Ishikawa (cell line): ENCODE data around the gene SPPL2C.

Source experiments
- CEBPB ChIP-seq: IDR thresholded peaks from 2 replicates; pipeline ENCODE4 v1.6.1; 2012
- CREB1 ChIP-seq: IDR thresholded peaks from 2 replicates; pipeline ENCODE4 v1.6.1; 2012; ENCODE audit warnings: low read depth
- EGR1 ChIP-seq: IDR thresholded peaks from 2 replicates; pipeline ENCODE4 v1.6.1; 2012
- EP300 ChIP-seq: IDR thresholded peaks from 2 replicates; pipeline ENCODE4 v1.6.1; 2012; ENCODE audit warnings: borderline replicate concordance
- FOXM1 ChIP-seq: IDR thresholded peaks from 2 replicates; pipeline ENCODE4 v1.6.1; 2012; ENCODE audit warnings: low read depth, borderline replicate concordance
- NFIC ChIP-seq: IDR thresholded peaks from 2 replicates; pipeline ENCODE4 v1.6.1; 2012
- RAD21 ChIP-seq: IDR thresholded peaks from 2 replicates; pipeline ENCODE4 v1.6.1; 2012; ENCODE audit warnings: low read depth
- TAF1 ChIP-seq: IDR thresholded peaks from 2 replicates; pipeline ENCODE4 v1.6.1; 2012; ENCODE audit warnings: low read depth, mild to moderate bottlenecking
- TCF12 ChIP-seq: IDR thresholded peaks from 2 replicates; pipeline ENCODE4 v1.6.1; 2012; ENCODE audit warnings: low read depth
- TEAD4 ChIP-seq: IDR thresholded peaks from 2 replicates; pipeline ENCODE4 v1.6.1; 2012
- USF1 ChIP-seq: IDR thresholded peaks from 2 replicates; pipeline ENCODE4 v1.6.1; 2012
- YY1 ChIP-seq: IDR thresholded peaks from 2 replicates; pipeline ENCODE4 v1.6.1; 2012; ENCODE audit warnings: low read depth
- ZBTB7A ChIP-seq: IDR thresholded peaks from 2 replicates; pipeline ENCODE4 v1.6.1; 2012; ENCODE audit warnings: low read depth
- TF ChIP-seq, protein P1 (sequence below): IDR thresholded peaks from 2 replicates; pipeline ENCODE4 v1.6.1; 2012; ENCODE audit warnings: low read depth, mild to moderate bottlenecking
- TF ChIP-seq, protein P2 (sequence below): IDR thresholded peaks from 2 replicates; pipeline ENCODE4 v1.6.1; 2012

Gene SPPL2C

GRCh38 chr17:45848405-45848804, 3.7 kb downstream of the SPPL2C start:
- TF ChIP-seq TCF12 = no peak
- TF ChIP-seq NFIC = no peak
- TF ChIP-seq TAF1 = no peak

DNA sequence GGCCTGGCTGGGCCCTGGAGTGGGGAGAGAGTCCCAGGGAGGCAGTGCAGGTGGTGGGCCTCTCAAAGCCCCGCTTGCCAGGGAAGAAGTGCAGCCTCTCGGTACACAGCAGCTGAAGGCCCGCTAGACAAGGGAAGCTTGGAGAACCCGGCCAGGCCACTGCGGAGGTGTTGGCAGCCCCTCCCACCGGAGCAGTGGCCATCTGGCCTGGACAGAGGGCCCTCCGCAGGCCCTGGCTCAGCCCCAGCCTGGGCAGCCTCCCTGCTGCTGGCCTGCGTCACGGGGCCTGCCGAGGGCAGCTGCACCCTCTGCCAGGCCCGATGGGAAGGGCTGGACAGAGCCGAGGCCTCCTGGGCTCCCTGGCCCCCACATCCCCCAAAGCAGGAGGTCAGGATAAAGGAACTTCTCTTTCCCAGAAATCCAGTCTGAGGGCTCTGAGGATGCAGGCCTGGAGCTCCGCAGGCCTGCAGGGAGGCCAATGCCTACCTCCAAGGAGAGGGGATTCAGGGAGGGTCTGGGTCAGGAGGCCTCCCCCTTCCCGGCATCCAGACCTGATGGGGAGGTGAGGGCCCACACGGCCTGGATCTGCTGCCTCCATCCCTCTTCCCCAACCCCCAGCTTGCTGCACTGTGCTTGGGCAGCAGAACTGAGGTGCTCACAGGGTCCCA, 4.3 kb downstream of the SPPL2C start:
- TF ChIP-seq TEAD4 = no peak
- TF ChIP-seq USF1 = no peak
- no peak for TF ChIP-seq YY1
- no peak for TF ChIP-seq ZBTB7A
- TF ChIP-seq FOXM1 = no peak
- TF ChIP-seq CEBPB = no peak
- no peak for TF ChIP-seq NFIC
- TF ChIP-seq CREB1 = no peak
- TF ChIP-seq, protein P1, sequence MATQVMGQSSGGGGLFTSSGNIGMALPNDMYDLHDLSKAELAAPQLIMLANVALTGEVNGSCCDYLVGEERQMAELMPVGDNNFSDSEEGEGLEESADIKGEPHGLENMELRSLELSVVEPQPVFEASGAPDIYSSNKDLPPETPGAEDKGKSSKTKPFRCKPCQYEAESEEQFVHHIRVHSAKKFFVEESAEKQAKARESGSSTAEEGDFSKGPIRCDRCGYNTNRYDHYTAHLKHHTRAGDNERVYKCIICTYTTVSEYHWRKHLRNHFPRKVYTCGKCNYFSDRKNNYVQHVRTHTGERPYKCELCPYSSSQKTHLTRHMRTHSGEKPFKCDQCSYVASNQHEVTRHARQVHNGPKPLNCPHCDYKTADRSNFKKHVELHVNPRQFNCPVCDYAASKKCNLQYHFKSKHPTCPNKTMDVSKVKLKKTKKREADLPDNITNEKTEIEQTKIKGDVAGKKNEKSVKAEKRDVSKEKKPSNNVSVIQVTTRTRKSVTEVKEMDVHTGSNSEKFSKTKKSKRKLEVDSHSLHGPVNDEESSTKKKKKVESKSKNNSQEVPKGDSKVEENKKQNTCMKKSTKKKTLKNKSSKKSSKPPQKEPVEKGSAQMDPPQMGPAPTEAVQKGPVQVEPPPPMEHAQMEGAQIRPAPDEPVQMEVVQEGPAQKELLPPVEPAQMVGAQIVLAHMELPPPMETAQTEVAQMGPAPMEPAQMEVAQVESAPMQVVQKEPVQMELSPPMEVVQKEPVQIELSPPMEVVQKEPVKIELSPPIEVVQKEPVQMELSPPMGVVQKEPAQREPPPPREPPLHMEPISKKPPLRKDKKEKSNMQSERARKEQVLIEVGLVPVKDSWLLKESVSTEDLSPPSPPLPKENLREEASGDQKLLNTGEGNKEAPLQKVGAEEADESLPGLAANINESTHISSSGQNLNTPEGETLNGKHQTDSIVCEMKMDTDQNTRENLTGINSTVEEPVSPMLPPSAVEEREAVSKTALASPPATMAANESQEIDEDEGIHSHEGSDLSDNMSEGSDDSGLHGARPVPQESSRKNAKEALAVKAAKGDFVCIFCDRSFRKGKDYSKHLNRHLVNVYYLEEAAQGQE = no peak
- TF ChIP-seq RAD21 = no peak
- TF ChIP-seq EP300 = no peak
- TF ChIP-seq EGR1 = no peak
- TF ChIP-seq TAF1 = no peak

DNA sequence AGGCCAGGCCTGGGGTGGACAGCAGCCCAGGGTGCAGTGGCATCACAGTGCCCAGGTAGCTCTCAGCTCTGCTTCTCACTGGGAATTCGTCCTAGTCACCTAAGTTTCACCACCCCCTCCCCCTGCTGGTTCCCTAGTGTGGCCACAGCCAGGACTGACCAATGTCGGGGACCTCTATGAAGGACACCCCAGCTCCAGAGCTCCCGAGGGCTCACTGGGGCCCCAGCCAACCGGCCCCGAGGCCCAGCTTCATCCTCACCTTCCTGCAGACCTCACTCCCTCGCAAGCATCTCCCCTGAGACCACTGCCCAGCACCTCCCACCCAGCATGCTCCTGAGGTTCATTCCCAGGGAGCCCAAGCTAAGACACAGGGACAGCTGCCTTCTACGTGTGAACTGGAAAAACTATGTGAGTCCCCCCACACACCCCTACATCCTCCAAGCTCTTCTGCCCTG, 4.9 kb downstream of the SPPL2C start:
- no peak for TF ChIP-seq TEAD4
- TF ChIP-seq USF1 = no peak
- TF ChIP-seq NFIC = no peak
- TF ChIP-seq TCF12 = no peak
- TF ChIP-seq RAD21 = no peak
- TF ChIP-seq ZBTB7A = no peak
- TF ChIP-seq EP300 = no peak
- TF ChIP-seq YY1 = no peak
- no peak for TF ChIP-seq EGR1
- TF ChIP-seq, protein P2, sequence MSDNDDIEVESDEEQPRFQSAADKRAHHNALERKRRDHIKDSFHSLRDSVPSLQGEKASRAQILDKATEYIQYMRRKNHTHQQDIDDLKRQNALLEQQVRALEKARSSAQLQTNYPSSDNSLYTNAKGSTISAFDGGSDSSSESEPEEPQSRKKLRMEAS = no peak
- TF ChIP-seq TAF1 = no peak
- TF ChIP-seq CREB1 = no peak
- TF ChIP-seq FOXM1 = no peak

DNA sequence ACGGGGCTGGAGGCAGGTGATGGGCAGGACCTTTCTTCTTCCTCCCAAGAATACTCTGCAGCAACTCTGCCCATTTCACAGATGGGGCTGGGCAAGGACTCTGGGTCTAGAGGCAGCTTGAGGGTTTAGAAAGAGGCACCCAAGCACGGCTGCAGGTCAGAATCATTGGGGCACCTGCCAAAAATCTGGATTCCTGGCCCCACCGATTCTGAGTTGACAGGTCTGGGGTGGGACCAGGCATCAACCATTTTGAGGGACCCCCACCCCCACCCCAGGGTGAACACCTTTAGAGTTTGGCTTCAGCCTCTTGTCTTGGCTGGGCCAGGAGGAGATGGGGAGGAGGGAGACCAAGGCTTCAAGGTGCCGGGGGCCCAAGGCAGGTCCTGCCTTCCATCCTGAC, 5.3 kb downstream of the SPPL2C start:
- TF ChIP-seq NFIC = no peak
- TF ChIP-seq, protein P2 = no peak
- no peak for TF ChIP-seq FOXM1
- no peak for TF ChIP-seq USF1
- no peak for TF ChIP-seq EGR1
- no peak for TF ChIP-seq CEBPB
- TF ChIP-seq ZBTB7A = no peak
- no peak for TF ChIP-seq TEAD4

GRCh38 chr17:45850468-45850867, 5.8 kb downstream of the SPPL2C start:
- TF ChIP-seq, protein P1 = no peak
- TF ChIP-seq CEBPB (no peak), TEAD4 (no peak), USF1 (no peak), ZBTB7A (no peak), CREB1 (no peak), TAF1 (no peak), EGR1 (no peak), YY1 (no peak), TCF12 (no peak), NFIC (no peak), EP300 (no peak), RAD21 (no peak), FOXM1 (no peak)
- TF ChIP-seq, protein P2 = no peak
